NOMO-1 treated with DMSO at 0.1 percent for 48 hours (cell line): ENCODE results near the gene SSTR4.

Experiments
- DNase-seq: peaks from one replicate; lab custom pipeline; 2025; ENCODE audit not compliant: unreplicated experiment; lab: John Stamatoyannopoulos, UW

Gene SSTR4

DNA sequence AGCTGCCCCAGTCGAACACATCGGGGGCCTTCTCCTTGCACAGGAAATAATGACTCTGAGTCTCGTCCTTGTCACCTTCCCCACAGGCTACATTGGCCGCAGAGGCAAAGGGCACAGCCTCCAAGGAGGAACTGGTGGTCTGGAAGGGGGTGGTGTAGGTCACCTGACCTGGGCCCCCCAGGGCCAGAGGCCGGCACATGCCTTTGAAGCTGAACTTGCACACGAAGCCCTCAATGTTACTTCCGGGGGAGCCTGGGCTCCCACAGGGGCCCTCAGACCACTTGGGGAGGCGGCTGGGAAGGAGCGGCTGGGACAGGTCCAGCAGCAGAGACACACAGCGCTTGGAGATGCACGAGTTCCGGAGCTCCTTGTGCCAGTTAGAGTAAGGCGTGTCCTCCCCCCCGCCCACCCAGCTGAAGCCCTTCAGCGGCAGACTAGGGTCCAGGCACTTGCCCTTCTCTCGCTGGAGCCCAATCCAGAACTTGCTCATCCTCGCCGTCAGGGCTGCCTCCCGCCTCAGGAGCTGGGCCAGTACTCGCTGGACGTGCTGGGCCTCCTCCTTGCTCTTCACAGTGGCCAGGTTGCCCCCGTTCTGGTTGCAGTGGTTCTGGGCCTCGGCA, 50.4 kb downstream of the SSTR4 start:
- DNase-seq = no peak

DNA sequence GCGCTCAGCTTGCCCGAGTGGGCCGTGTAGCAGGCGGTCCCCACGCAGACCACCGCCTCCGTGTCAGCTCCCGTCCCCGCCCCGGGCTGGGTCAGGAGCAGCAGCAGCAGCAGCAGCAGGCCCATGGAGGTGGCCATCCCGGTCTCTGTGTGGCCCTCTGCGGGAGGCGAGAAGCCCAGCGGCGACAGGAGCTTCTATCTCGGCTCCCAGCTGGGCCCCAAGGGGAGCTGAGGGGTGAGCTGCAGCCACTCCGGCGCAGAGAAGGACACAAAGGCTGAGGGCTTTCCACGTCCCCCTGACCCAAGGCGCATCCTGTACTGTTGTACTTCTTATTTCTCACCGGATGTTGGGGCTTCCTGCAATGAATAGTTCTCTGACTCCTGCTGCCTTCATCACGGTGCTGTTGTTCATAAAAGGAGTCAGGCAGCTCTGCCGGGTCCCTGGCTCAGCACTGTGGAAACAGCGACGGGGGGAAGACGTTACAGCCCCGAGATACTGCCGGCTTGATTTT, 51.0 kb downstream of the SSTR4 start, which contains the start of gene CD93:
Gene CD93, minus strand, starts transcription at position 269 of the 511 bp plus-strand sequence. Its CDS starts 132 bp downstream, at position 137.
- DNase-seq = peak; percentile 42

DNA sequence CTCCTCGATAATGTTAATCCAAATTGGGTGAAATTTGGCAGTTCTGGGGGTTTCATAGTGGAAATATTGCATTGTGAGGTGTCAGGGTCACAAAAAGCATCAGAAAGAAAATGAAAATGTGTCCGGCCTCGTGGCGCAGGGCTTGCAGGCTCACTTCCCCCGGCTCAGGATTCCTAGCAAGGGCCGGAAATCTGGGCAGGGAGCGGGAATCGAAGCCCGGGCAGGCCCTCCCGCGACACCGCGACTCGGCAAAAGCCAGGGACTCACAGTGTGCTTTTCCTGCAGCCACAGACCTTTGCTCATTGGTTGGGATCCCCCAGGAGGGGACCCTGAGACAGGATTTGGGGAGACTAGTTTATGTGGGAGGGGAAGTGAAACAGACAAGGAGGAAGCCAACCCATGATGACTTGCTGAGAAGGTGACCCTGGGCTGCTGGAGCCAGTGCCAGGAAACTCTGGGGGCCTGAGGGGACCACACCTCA, 51.9 kb downstream of the SSTR4 start:
- DNase-seq = peak; percentile 73

DNA sequence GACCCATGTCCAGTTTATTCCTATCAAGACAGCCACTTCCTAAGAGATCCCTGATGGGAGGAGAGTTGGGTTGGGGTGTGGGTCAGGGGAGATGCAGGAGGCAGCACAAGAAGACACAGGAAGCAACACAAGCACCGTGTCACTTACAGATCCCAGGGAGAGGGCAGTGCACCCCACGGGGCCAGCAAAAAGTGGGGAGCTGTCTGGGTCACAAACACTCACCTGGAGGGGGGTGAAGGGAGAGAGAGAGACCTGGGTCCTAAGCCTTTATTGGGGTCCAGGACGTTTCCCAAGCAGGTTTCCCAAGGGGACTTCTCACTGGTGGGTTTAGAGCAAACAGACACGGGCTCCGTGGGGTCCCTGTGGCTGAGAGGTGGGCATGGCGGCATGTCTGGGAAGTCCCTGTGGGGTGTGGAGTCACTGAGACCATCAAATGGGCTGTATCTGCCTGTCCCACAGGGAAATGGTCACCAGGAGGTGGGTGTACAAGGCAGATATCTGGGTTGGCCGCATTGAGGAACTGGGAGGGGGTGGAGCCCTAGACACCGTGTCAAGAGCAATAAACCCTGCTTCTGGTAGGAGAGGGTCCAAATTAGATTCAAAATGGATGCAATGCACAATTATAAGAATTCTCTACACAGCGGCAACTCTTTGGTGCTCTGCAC, 52.6 kb downstream of the SSTR4 start:
- DNase-seq = peak; percentile 49
